Measurements from ENCODE around the gene NTHL1. TPM values are rescaled to one million over a fixed set of nuclear protein-coding genes. Genes with fewer than 3 reads are reported as not detected.

The NTHL1 gene
- total RNA-seq, 1 donor from 2014 or later: 57.7 TPM

- peak; percentile 66 for DNase-seq
- no peaks in the 10 kb centered on the region for H3K27me3 Mint-ChIP-seq
- peak overlapping the region; percentile 92 for H3K4me3 Mint-ChIP-seq
- no peaks in the 10 kb centered on the region for H3K9me3 Mint-ChIP-seq
- peaks cover 14% of the 10 kb centered on the region for H3K4me1 Mint-ChIP-seq
- H3K27ac Mint-ChIP-seq: peak overlapping the region; percentile 83
- H3K36me3 Mint-ChIP-seq (ENCODE audit: low read depth): peaks cover 14% of the 10 kb centered on the region
- intact Hi-C loops (cut with micrococcal nuclease): loop anchor here (1.0 to 5.0 kb wide), 3 partner anchors 24 to 108 kb away; partner anchors contain the start of gene TRAF7
Observed at GRCh38 chr16:2046893-2047329, 723 bp downstream of the NTHL1 start.

GRCh38 chr16:2045965-2046892, 1.4 kb downstream of the NTHL1 start:
- Mint-ChIP-seq H3K4me1 (peaks cover 14% of the 10 kb centered on the region), H3K4me3 (peak overlapping the region; percentile 92), H3K9me3 (no peaks in the 10 kb centered on the region), H3K36me3 (ENCODE audit: low read depth) (peaks cover 9% of the 10 kb centered on the region), H3K27ac (no peak overlapping the region), H3K27me3 (no peaks in the 10 kb centered on the region)
- intact Hi-C loops (cut with micrococcal nuclease): loop anchor here (5.0 kb wide), 1 partner anchor 54 kb away; no protein-coding TSS in a partner anchor
- no peak for DNase-seq

- no peaks in the 10 kb centered on the region for H3K9me3 Mint-ChIP-seq
- intact Hi-C loops (cut with micrococcal nuclease): no loop called here
- peaks cover 7% of the 10 kb centered on the region for H3K36me3 Mint-ChIP-seq (ENCODE audit: low read depth)
- H3K27me3 Mint-ChIP-seq: no peaks in the 10 kb centered on the region
- DNase-seq: no peak
- H3K4me3 Mint-ChIP-seq: no peak overlapping the region
- H3K27ac Mint-ChIP-seq: no peak overlapping the region
- H3K4me1 Mint-ChIP-seq: peaks cover 14% of the 10 kb centered on the region
Observed at GRCh38 chr16:2044541-2044940, 3.1 kb downstream of the NTHL1 start.

- intact Hi-C loops (cut with micrococcal nuclease): no loop called here
- Mint-ChIP-seq H3K9me3 (no peaks in the 10 kb centered on the region), H3K4me1 (peaks cover 14% of the 10 kb centered on the region)
Observed at GRCh38 chr16:2043667-2044451, 3.8 kb downstream of the NTHL1 start.

GRCh38 chr16:2042986-2043666, 4.5 kb downstream of the NTHL1 start:
- Mint-ChIP-seq H3K27me3 (no peaks in the 10 kb centered on the region), H3K4me3 (no peak overlapping the region), H3K36me3 (ENCODE audit: low read depth) (peaks cover 7% of the 10 kb centered on the region), H3K4me1 (peaks cover 9% of the 10 kb centered on the region), H3K9me3 (no peaks in the 10 kb centered on the region), H3K27ac (no peak overlapping the region)
- intact Hi-C loops (cut with micrococcal nuclease): no loop called here
- no peak for DNase-seq

More at GRCh38 chr16:2043667-2044451, 3.8 kb downstream of the NTHL1 start:
- H3K27ac Mint-ChIP-seq: no peak overlapping the region
- H3K36me3 Mint-ChIP-seq (ENCODE audit: low read depth): peaks cover 7% of the 10 kb centered on the region
- H3K27me3 Mint-ChIP-seq: no peaks in the 10 kb centered on the region
- DNase-seq: no peak
- H3K4me3 Mint-ChIP-seq: no peak overlapping the region

GRCh38 chr16:2042171-2042985, 5.3 kb downstream of the NTHL1 start:
- Mint-ChIP-seq H3K4me1 (peaks cover 9% of the 10 kb centered on the region), H3K9me3 (no peaks in the 10 kb centered on the region), H3K36me3 (ENCODE audit: low read depth) (peaks cover 7% of the 10 kb centered on the region), H3K27me3 (no peaks in the 10 kb centered on the region), H3K4me3 (no peak overlapping the region), H3K27ac (no peak overlapping the region)
- DNase-seq: no peak
- intact Hi-C loops (cut with micrococcal nuclease): no loop called here

- Mint-ChIP-seq H3K27ac (no peak overlapping the region), H3K4me1 (no peaks in the 10 kb centered on the region), H3K27me3 (no peaks in the 10 kb centered on the region), H3K9me3 (no peaks in the 10 kb centered on the region), H3K36me3 (ENCODE audit: low read depth) (peaks cover 4% of the 10 kb centered on the region), H3K4me3 (no peak overlapping the region)
- no peak for DNase-seq
- intact Hi-C loops (cut with micrococcal nuclease): no loop called here
Observed at GRCh38 chr16:2040787-2041522, 6.7 kb downstream of the NTHL1 start.

GRCh38 chr16:2040041-2040786, 7.4 kb downstream of the NTHL1 start:
- H3K4me3 Mint-ChIP-seq: no peak overlapping the region
- H3K36me3 Mint-ChIP-seq (ENCODE audit: low read depth): peaks cover 4% of the 10 kb centered on the region
- intact Hi-C loops (cut with micrococcal nuclease): no loop called here
- no peaks in the 10 kb centered on the region for H3K27me3 Mint-ChIP-seq
- H3K27ac Mint-ChIP-seq: no peak overlapping the region
- H3K9me3 Mint-ChIP-seq: no peaks in the 10 kb centered on the region
- no peaks in the 10 kb centered on the region for H3K4me1 Mint-ChIP-seq
- no peak for DNase-seq

GRCh38 chr16:2039274-2040031, 8.2 kb downstream of the NTHL1 start:
- intact Hi-C loops (cut with micrococcal nuclease): no loop called here
- no peaks in the 10 kb centered on the region for H3K4me1 Mint-ChIP-seq
- DNase-seq: no peak
- H3K9me3 Mint-ChIP-seq: no peaks in the 10 kb centered on the region
- no peaks in the 10 kb centered on the region for H3K27me3 Mint-ChIP-seq
- H3K4me3 Mint-ChIP-seq: no peak overlapping the region
- no peak overlapping the region for H3K27ac Mint-ChIP-seq
- peaks cover 2% of the 10 kb centered on the region for H3K36me3 Mint-ChIP-seq (ENCODE audit: low read depth)

GRCh38 chr16:2038382-2039231, 9.0 kb downstream of the NTHL1 start:
- intact Hi-C loops (cut with micrococcal nuclease): no loop called here
- Mint-ChIP-seq H3K27ac (no peak overlapping the region), H3K9me3 (no peaks in the 10 kb centered on the region), H3K4me3 (no peak overlapping the region), H3K4me1 (no peaks in the 10 kb centered on the region), H3K36me3 (ENCODE audit: low read depth) (peaks cover 2% of the 10 kb centered on the region), H3K27me3 (no peaks in the 10 kb centered on the region)
- DNase-seq: no peak

All from activated CD4-positive, alpha-beta T cell treated with anti-CD3 and anti-CD28 coated beads, Interleukin-2, amount 10 ng/mL, durations not matched to agents 24 days and 14 days (primary cell).